Lung (tissue), 12 donors: ENCODE measurements around the gene CFAP157. TPM values are rescaled to one million over a fixed set of nuclear protein-coding genes. Genes with fewer than 3 reads are reported as not detected.
A peak's percentile ranks its signal among the peaks of the same experiment; 100 is the strongest.

ENCODE experiments used
- ATAC-seq: fragments of 200-7000 bp; cut with Tn5 transposase; one replicate; pipeline ENCODE4 v1.9.1; 2020; ENCODE audit warnings: moderate number of reproducible peaks; ENCODE audit not compliant: insufficient read depth, low FRiP score
- DNase-seq, 3 donors: peaks; one replicate each; pipeline ENCODE4 v3.0.0-alpha.2; 2013 to 2017
- H3K27ac ChIP-seq, 2 donors: one replicate each; pipeline ENCODE4 v1.5.1; 2013; ENCODE audit warnings: mild to moderate bottlenecking in 2 of 2, moderate library complexity in 2 of 2, control low read depth in 1 of 2, inconsistent platforms in 1 of 2, low read depth in 1 of 2, low read length in 1 of 2
- H3K27me3 ChIP-seq, 3 donors: one replicate each; pipeline ENCODE4 v1.5.1; 2013; ENCODE audit warnings: low read length in 2 of 3; ENCODE audit not compliant: control insufficient read depth in 3 of 3, insufficient read depth in 3 of 3
- H3K36me3 ChIP-seq, 4 donors: one replicate each; pipeline ENCODE4 v1.5.1; 2013; ENCODE audit warnings: low read length in 4 of 4, mild to moderate bottlenecking in 1 of 4, moderate library complexity in 1 of 4; ENCODE audit not compliant: control insufficient read depth in 4 of 4, insufficient read depth in 4 of 4
- H3K4me1 ChIP-seq, 5 donors: one replicate each; pipeline ENCODE4 v1.5.1; 2013; ENCODE audit warnings: low read length in 5 of 5, mild to moderate bottlenecking in 2 of 5, moderate library complexity in 1 of 5; ENCODE audit not compliant: control insufficient read depth in 5 of 5, insufficient read depth in 5 of 5
- H3K4me3 ChIP-seq: one replicate; pipeline ENCODE4 v1.5.1; 2013; ENCODE audit warnings: mild to moderate bottlenecking, control low read depth, moderate library complexity
- H3K9ac ChIP-seq, 2 donors: one replicate each; pipeline ENCODE4 v1.5.1; 2013; ENCODE audit warnings: low read length in 2 of 2, control low read depth in 1 of 2; ENCODE audit not compliant: insufficient read depth in 1 of 2
- H3K9me3 ChIP-seq, 4 donors: one replicate each; pipeline ENCODE4 v1.5.1; 2013; ENCODE audit warnings: low read length in 3 of 4, mild to moderate bottlenecking in 1 of 4, moderate library complexity in 1 of 4; ENCODE audit not compliant: control insufficient read depth in 4 of 4, insufficient read depth in 3 of 4
- CTCF ChIP-seq: IDR thresholded peaks from 2 replicates; pipeline ENCODE4 v1.5.1; 2012; ENCODE audit warnings: mild to moderate bottlenecking; ENCODE audit errors: control extremely low read depth, extremely low read depth
- WGBS, 2 donors: extraction: QIAGEN DNeasy Blood & Tissue Kit; methylation state at CpG; one replicate each; pipeline ENCODE4 v1.1.7; 2013; 5-methylcytosine and 5-hydroxymethylcytosine counted together
- polyA plus RNA-seq, 2 donors: library from polyadenylated mRNA; stranded (reverse); fragments of 200-250 nt; gene quantifications; one replicate each; pipeline ENCODE4 v1.2.1, GENCODE V29; 2013
- total RNA-seq, 2 donors: library from RNA; depleted of rRNA in 1 of 2; stranded (reverse); fragments of >200 nt in 1 of 2; gene quantifications; one replicate each; pipeline ENCODE4 v1.2.1, GENCODE V29; 2014 to 2021
- donor health status: control.
- donor health status: control.
- donor health status: Bipolar disorder and iron deficiency.
- donor health status: healthy.
- donor health status: DM: yes; HTN: yes; CAD: no.

CFAP157 gene
- total and polyA plus RNA-seq, 4 donors: 14.6 to 40.6 (median 16.1) TPM

- Histone ChIP-seq H3K4me1 (peaks cover 0 to 8% (median 2%) of the 10 kb centered on the region in 5 donors), H3K27ac (no peak overlapping the region), H3K27me3 (peaks cover 0 to 13% (median 8%) of the 10 kb centered on the region in 3 donors), H3K36me3 (peaks cover 0 to 35% (median 0%) of the 10 kb centered on the region in 4 donors), H3K9me3 (peaks cover 0 to 3% (median 0%) of the 10 kb centered on the region in 4 donors), H3K9ac (no peak overlapping the region), H3K4me3 (no peak overlapping the region)
- WGBS, 2 donors: 53 to 83% methylated on average over 10 of the region's 10 CpGs
- no peak for TF ChIP-seq CTCF
- peak; percentile 43 to 45 (median 43) for DNase-seq
- ATAC-seq: peak; percentile 50
Measured at GRCh38 chr9:127751269-127752054, 44.7 kb downstream of the CFAP157 start.

- 83 to 86% methylated on average over 8 of the region's 8 CpGs for WGBS, 2 donors
- H3K9ac ChIP-seq: no peak overlapping the region
- no peak for ATAC-seq
- H3K27ac ChIP-seq: no peak overlapping the region
- no peak overlapping the region for H3K4me3 ChIP-seq
- peaks cover 0 to 16% (median 8%) of the 10 kb centered on the region in 3 donors for H3K27me3 ChIP-seq
- no peak for DNase-seq
- H3K36me3 ChIP-seq: peaks cover 0 to 31% (median 0%) of the 10 kb centered on the region in 4 donors
- TF ChIP-seq CTCF: no peak
- H3K4me1 ChIP-seq: peaks cover 0 to 9% (median 2%) of the 10 kb centered on the region in 5 donors
- peaks cover 0 to 3% (median 0%) of the 10 kb centered on the region in 4 donors for H3K9me3 ChIP-seq
Measured at GRCh38 chr9:127753148-127753547, 46.4 kb downstream of the CFAP157 start.

GRCh38 chr9:127753622-127754021, 46.8 kb downstream of the CFAP157 start:
- no peak overlapping the region for H3K9ac ChIP-seq
- peaks cover 0 to 28% (median 0%) of the 10 kb centered on the region in 4 donors for H3K36me3 ChIP-seq
- DNase-seq (no peak), ATAC-seq (no peak)
- peak overlapping the region in 1 of 2 donors; percentile 0 for H3K27ac ChIP-seq
- no peak overlapping the region for H3K4me3 ChIP-seq
- 61 to 79% methylated on average over 8 of the region's 8 CpGs for WGBS, 2 donors
- TF ChIP-seq CTCF: no peak
- peaks cover 0 to 9% (median 2%) of the 10 kb centered on the region in 5 donors for H3K4me1 ChIP-seq
- H3K9me3 ChIP-seq: peaks cover 0 to 3% (median 0%) of the 10 kb centered on the region in 4 donors
- peaks cover 0 to 16% (median 8%) of the 10 kb centered on the region in 3 donors for H3K27me3 ChIP-seq
